Stimulated activated effector memory CD8-positive, alpha-beta T cell treated with anti-CD3 and anti-CD28 coated beads, Interleukin-12 subunit alpha, Interleukin-12 subunit beta, amount 100 ng/mL, for 72 hours (primary cell): ENCODE measurements around the gene KIF13A.
"Not testable (repeated sequence)": the region's sequence is repeated elsewhere in the genome, so short reads cannot be mapped to it uniquely, and the experiment has no call there.

ENCODE experiments used
- ATAC-seq: fragments of 150-1000 bp; cut with Tn5 transposase; 2 replicates; pipeline ENCODE4 v1.10.0; 2021
- DNase-seq, 2 donors: peaks; one replicate each; pipeline ENCODE4 v3.0.0; 2021 to 2022; ENCODE audit warnings: low spot score in 2 of 2
- H3K27ac Mint-ChIP-seq: one replicate; pipeline ENCODE4 v1.8.0; 2022; ENCODE audit warnings: mild to moderate bottlenecking, mixed read lengths
- H3K36me3 Mint-ChIP-seq: one replicate; pipeline ENCODE4 v1.8.0; 2022; ENCODE audit warnings: mild to moderate bottlenecking, mixed read lengths
- H3K4me1 Mint-ChIP-seq: one replicate; pipeline ENCODE4 v1.8.0; 2022; ENCODE audit warnings: mixed read lengths
- H3K4me3 Mint-ChIP-seq: one replicate; pipeline ENCODE4 v1.8.0; 2022; ENCODE audit warnings: mild to moderate bottlenecking, mixed read lengths
- H3K9me3 Mint-ChIP-seq: one replicate; pipeline ENCODE4 v1.8.0; 2022; ENCODE audit warnings: mixed read lengths

KIF13A gene

GRCh38 chr6:17768388-17768787 is 219.0 kb downstream of the KIF13A start:
- Mint-ChIP-seq H3K36me3 (no peaks in the 10 kb centered on the region), H3K27ac (no peak overlapping the region), H3K4me3 (no peak overlapping the region), H3K4me1 (no peaks in the 10 kb centered on the region), H3K9me3 (no peaks in the 10 kb centered on the region)
- ATAC-seq (no peak), DNase-seq (no peak)

DNA sequence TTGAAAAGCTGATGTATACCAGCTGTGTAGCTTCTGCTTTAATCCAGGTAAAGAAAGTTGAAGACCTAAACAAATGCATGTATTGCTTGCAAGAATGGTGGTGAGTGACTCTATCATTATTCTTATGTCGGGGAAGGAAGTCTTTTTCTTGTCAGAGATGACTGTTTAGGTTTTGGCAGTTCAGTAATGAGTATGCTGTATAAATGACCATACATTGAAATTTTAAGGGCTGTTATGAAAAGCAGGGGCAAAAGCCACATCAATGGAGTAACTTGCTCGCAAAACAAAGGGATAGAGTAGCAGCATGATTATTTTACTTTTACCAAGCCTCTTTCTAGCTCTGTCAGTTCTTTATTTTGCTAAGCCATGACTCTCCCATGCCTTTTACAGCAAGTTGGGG is 224.8 kb downstream of the KIF13A start:
- H3K4me1 Mint-ChIP-seq = no peaks in the 10 kb centered on the region
- H3K27ac Mint-ChIP-seq = no peak overlapping the region
- ATAC-seq = peak; percentile 74
- H3K4me3 Mint-ChIP-seq = no peak overlapping the region
- DNase-seq = no peak
- no peaks in the 10 kb centered on the region for H3K36me3 Mint-ChIP-seq
- H3K9me3 Mint-ChIP-seq = no peaks in the 10 kb centered on the region

GRCh38 chr6:17758119-17758518 is 229.3 kb downstream of the KIF13A start:
- H3K27ac Mint-ChIP-seq = no peak overlapping the region
- no peaks in the 10 kb centered on the region for H3K4me1 Mint-ChIP-seq
- H3K9me3 Mint-ChIP-seq = no peaks in the 10 kb centered on the region
- H3K4me3 Mint-ChIP-seq = no peak overlapping the region
- no peaks in the 10 kb centered on the region for H3K36me3 Mint-ChIP-seq
- DNase-seq (no peak), ATAC-seq (no peak)

DNA sequence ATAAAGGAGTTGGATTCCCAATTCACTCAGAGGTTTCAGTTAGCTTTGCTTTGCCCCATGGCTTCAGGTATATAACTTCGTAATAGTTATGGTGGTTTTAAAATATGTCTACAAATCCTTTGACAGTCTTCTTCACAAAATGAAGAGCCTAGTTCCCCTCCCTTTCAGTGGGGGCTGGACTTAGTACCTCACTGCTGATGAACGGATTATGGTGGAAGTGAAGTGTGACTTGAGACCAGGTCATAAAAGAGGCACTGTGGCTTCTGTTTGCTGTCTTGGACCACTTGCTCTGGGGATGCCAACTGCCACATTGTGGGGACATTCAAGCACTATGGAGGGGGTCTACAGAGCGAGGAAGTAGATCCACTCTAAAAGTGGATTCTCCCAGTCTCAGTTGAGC is 233.2 kb downstream of the KIF13A start:
- Mint-ChIP-seq H3K4me1 (no peaks in the 10 kb centered on the region), H3K4me3 (no peak overlapping the region), H3K36me3 (no peaks in the 10 kb centered on the region), H3K9me3 (no peaks in the 10 kb centered on the region), H3K27ac (no peak overlapping the region)
- DNase-seq = no peak
- ATAC-seq = no peak

- not testable (repeated sequence) for H3K4me1 Mint-ChIP-seq, ATAC-seq, H3K27ac Mint-ChIP-seq
These were observed 242.1 kb downstream of the KIF13A start for GRCh38 chr6:17745324-17745723.

DNA sequence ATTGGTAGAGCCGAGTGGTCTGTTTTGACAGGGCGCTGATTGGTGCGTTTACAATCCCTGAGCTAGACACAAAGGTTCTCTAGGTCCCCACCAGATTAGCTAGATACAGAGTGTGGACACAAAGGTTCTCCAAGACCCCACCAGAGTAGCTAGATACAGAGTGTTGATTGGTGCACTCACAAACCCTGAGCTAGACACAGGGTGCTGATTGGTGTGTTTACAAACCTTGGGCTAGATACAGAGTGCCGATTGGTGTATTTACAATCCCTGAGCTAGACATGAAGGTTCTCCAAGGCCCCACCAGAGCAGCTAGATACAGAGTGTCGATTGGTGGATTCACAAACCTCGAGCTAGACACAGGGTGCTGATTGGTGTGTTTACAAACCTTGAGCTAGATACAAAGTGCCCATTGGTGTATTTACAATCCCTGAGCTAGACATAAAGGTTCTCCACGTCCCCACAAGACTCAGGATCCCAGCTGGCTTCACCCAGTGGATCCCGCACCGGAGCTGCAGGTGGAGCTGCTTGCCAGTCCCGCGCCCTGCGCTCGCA is 242.6 kb downstream of the KIF13A start:
- not testable (repeated sequence) for H3K36me3 Mint-ChIP-seq, DNase-seq, H3K4me1 Mint-ChIP-seq, H3K27ac Mint-ChIP-seq, ATAC-seq, H3K4me3 Mint-ChIP-seq, H3K9me3 Mint-ChIP-seq

More at GRCh38 chr6:17745324-17745723, 242.1 kb downstream of the KIF13A start:
- DNase-seq, H3K9me3 Mint-ChIP-seq, H3K4me3 Mint-ChIP-seq, H3K36me3 Mint-ChIP-seq: not testable (repeated sequence)

GRCh38 chr6:17744019-17744756 is 243.2 kb downstream of the KIF13A start:
- Mint-ChIP-seq H3K36me3 (no peaks in the 10 kb centered on the region), H3K4me3 (no peak overlapping the region), H3K27ac (no peak overlapping the region), H3K4me1 (no peaks in the 10 kb centered on the region), H3K9me3 (no peaks in the 10 kb centered on the region)
- no peak for ATAC-seq
- no peak for DNase-seq

GRCh38 chr6:17741507-17741906 is 245.9 kb downstream of the KIF13A start:
- H3K27ac Mint-ChIP-seq = no peak overlapping the region
- H3K36me3 Mint-ChIP-seq = no peaks in the 10 kb centered on the region
- no peak overlapping the region for H3K4me3 Mint-ChIP-seq
- ATAC-seq (no peak), DNase-seq (no peak)
- no peaks in the 10 kb centered on the region for H3K4me1 Mint-ChIP-seq
- H3K9me3 Mint-ChIP-seq = peaks cover 10% of the 10 kb centered on the region

DNA sequence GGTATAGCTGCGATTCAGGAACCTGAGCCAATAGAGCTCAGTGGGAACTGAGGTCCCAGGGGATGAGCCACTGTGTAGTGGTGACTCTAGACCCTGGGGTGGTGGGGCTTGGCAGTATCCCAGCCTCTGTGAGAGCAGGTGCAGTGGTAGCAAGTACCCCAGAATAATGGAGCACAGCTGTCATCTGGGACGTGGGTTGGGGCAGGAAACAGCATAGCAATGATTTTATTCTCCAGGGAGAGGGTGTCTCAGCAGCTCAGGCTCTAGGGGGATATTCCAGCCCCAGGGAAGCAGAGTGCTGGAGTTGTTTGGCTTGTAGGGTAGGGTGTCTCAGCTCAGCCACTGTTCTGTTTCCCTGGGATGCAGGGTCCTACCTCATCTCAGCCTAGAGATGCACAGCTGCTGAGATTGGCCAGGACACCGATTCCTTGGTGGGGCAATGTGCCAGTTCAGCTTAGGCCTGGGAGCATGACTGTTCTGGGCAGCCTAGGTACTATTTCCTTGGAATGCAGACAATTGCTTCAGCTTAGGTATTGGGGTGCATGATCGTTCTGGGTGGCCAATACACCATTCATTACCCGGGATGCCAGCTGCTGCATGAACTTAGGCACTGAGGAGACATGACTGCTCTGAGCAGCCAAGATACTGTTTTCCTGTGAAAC is 246.7 kb downstream of the KIF13A start:
- H3K36me3 Mint-ChIP-seq = no peaks in the 10 kb centered on the region
- H3K4me1 Mint-ChIP-seq = no peaks in the 10 kb centered on the region
- ATAC-seq (no peak), DNase-seq (no peak)
- peaks cover 10% of the 10 kb centered on the region for H3K9me3 Mint-ChIP-seq
- no peak overlapping the region for H3K27ac Mint-ChIP-seq
- no peak overlapping the region for H3K4me3 Mint-ChIP-seq

- Mint-ChIP-seq H3K9me3 (peaks cover 10% of the 10 kb centered on the region), H3K36me3 (no peaks in the 10 kb centered on the region), H3K27ac (no peak overlapping the region), H3K4me3 (no peak overlapping the region), H3K4me1 (no peaks in the 10 kb centered on the region)
- no peak for ATAC-seq
- no peak for DNase-seq
These were observed 249.7 kb downstream of the KIF13A start for GRCh38 chr6:17737704-17738252.

DNA sequence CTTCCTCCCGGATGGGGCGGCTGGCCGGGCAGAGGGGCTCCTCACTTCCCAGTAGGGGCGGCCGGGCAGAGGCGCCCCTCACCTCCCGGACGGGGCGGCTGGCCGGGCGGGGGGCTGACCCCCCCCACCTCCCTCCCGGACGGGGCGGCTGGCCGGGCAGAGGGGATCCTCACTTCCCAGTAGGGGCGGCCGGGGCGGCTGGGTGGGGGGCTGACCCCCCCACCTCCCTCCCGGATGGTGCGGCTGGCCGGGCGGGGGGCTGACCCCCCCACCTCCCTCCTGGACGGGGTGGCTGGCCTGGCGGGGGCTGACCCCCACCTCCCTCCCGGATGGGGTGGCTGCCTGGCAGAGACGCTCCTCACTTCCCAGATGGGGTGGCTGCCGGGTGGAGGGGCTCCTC is 252.1 kb downstream of the KIF13A start:
- not testable (repeated sequence) for H3K4me3 Mint-ChIP-seq, H3K4me1 Mint-ChIP-seq, DNase-seq, H3K36me3 Mint-ChIP-seq, H3K9me3 Mint-ChIP-seq, ATAC-seq, H3K27ac Mint-ChIP-seq

- no peak overlapping the region for H3K27ac Mint-ChIP-seq
- ATAC-seq (no peak), DNase-seq (no peak)
- H3K9me3 Mint-ChIP-seq = no peaks in the 10 kb centered on the region
- no peak overlapping the region for H3K4me3 Mint-ChIP-seq
- no peaks in the 10 kb centered on the region for H3K4me1 Mint-ChIP-seq
- H3K36me3 Mint-ChIP-seq = no peaks in the 10 kb centered on the region
These were observed 257.2 kb downstream of the KIF13A start for GRCh38 chr6:17730078-17730704.

GRCh38 chr6:17729223-17730077 is 258.0 kb downstream of the KIF13A start:
- H3K36me3 Mint-ChIP-seq = no peaks in the 10 kb centered on the region
- no peak overlapping the region for H3K27ac Mint-ChIP-seq
- H3K9me3 Mint-ChIP-seq = no peaks in the 10 kb centered on the region
- no peaks in the 10 kb centered on the region for H3K4me1 Mint-ChIP-seq
- DNase-seq (no peak), ATAC-seq (no peak)
- H3K4me3 Mint-ChIP-seq = no peak overlapping the region

DNA sequence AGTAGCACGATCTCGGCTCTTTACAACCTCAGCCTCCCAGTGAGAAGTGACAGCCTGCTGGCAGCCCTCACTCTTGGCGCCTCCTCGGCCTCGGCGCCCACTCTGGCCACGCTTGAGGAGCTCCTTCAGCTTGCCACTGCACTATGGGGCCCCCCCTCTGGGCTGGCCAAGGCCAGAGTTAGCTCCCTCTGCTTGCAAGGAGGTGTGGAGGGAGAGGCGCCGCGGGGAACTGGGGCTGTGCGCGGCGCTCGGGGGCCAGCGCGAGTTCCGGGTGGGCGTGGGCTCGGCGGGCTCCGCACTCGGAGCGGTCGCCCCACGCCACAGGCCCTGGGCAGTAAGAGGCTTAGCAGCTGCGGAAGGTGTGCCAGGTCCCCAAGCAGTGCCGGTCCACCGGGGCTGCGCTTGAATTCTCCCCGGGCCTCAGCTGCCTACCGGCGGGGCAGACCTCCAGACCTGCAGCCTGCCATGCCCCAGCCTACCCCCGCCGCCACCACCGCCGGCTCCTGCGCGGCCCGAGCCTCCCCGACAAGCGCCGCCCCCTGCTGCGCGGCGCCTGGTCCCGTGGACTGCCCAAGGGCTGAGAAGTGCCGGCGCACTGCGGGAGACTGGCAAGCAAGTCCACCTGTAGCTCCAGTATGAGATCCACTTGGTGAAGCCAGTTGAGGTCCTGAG is 258.7 kb downstream of the KIF13A start:
- H3K36me3 Mint-ChIP-seq = no peaks in the 10 kb centered on the region
- H3K27ac Mint-ChIP-seq = no peak overlapping the region
- H3K9me3 Mint-ChIP-seq = no peaks in the 10 kb centered on the region
- no peaks in the 10 kb centered on the region for H3K4me1 Mint-ChIP-seq
- DNase-seq (no peak), ATAC-seq (no peak)
- no peak overlapping the region for H3K4me3 Mint-ChIP-seq
